Retinal pigment epithelial cell (primary cell): Measurements from ENCODE around the gene SLC24A4.

Experiments used
- DNase-seq: peaks from one replicate; pipeline ENCODE4 v3.0.0-alpha.2; 2010; ENCODE audit warnings: low read depth
- H3K4me3 ChIP-seq: 2 replicates; pipeline ENCODE4 v1.5.1; 2011; ENCODE audit warnings: mild to moderate bottlenecking, low read length, control low read depth, moderate library complexity
- TF ChIP-seq, protein P1 (sequence below): conservative IDR thresholded peaks from 2 replicates; pipeline ENCODE4 v1.5.1; 2011; ENCODE audit warnings: low read depth, low read length, control low read depth, inconsistent platforms

The SLC24A4 gene

GRCh38 chr14:92439537-92440344 lies 116.8 kb downstream of the SLC24A4 start:
- no peak for DNase-seq
- H3K4me3 ChIP-seq, result no peak overlapping the region
- TF ChIP-seq, protein P1, sequence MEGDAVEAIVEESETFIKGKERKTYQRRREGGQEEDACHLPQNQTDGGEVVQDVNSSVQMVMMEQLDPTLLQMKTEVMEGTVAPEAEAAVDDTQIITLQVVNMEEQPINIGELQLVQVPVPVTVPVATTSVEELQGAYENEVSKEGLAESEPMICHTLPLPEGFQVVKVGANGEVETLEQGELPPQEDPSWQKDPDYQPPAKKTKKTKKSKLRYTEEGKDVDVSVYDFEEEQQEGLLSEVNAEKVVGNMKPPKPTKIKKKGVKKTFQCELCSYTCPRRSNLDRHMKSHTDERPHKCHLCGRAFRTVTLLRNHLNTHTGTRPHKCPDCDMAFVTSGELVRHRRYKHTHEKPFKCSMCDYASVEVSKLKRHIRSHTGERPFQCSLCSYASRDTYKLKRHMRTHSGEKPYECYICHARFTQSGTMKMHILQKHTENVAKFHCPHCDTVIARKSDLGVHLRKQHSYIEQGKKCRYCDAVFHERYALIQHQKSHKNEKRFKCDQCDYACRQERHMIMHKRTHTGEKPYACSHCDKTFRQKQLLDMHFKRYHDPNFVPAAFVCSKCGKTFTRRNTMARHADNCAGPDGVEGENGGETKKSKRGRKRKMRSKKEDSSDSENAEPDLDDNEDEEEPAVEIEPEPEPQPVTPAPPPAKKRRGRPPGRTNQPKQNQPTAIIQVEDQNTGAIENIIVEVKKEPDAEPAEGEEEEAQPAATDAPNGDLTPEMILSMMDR, result no peak

GRCh38 chr14:92440345-92441003 lies 117.5 kb downstream of the SLC24A4 start:
- TF ChIP-seq, protein P1, result no peak
- H3K4me3 ChIP-seq, result no peak overlapping the region
- DNase-seq, result no peak

DNA sequence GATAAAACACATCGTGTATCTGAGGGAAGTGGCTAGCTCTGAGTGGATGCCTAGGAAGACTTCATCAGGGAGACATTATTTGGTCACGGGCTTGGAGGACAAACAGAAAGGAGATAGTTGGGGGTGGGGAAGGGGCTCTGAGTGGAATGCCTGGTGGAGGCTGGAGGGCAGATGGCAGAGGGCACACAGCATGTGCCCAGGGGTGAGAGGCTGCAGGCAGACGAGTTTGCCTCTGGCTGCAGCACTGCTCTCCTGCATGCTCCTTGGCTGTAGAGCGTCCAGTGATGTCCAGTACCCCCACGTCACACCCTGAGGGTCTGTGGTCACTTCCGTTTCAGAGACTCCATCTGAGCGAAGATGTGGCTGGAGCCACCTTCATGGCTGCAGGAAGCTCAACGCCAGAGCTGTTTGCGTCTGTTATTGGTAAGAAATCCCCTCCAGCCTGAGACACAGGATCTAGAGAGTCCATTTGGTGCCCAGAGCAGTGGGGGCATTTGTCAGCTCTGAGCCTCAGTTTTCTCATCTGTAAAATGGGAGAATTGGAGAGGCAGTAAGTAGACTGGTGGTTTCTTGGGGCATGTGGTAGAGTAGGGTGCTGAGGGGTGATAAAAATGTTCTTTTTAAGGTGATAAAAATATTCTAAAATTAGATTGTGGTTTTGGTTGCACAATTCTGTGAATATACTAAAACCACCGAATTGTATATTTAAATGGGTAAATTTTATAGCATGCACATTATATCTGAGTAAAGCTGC lies 119.0 kb downstream of the SLC24A4 start:
- TF ChIP-seq, protein P1, result no peak
- no peak overlapping the region for H3K4me3 ChIP-seq
- no peak for DNase-seq

- H3K4me3 ChIP-seq, result no peak overlapping the region
- TF ChIP-seq, protein P1, result no peak
- no peak for DNase-seq
Observed at GRCh38 chr14:92443167-92443566, 120.2 kb downstream of the SLC24A4 start.

DNA sequence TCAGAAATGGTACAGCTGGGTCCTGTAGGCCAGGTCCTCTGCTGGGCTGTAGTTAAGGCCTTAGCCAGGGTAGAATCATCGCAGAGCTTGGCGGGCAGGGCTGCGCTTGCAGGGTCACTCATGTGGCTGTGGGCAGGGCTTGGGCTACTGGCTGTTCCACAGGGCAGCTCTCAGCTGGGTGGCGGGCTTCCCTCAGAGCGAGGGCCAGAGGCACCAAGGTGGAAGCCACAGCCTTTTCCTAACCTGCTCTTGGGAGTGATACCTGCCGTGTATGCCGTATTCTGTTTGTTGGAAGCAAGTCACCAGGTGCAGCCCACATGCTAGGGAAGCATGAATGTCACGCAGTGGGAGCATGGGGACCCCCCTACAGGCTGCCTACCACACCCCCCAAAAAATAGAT lies 120.8 kb downstream of the SLC24A4 start:
- DNase-seq, result no peak
- TF ChIP-seq, protein P1, result no peak

DNA sequence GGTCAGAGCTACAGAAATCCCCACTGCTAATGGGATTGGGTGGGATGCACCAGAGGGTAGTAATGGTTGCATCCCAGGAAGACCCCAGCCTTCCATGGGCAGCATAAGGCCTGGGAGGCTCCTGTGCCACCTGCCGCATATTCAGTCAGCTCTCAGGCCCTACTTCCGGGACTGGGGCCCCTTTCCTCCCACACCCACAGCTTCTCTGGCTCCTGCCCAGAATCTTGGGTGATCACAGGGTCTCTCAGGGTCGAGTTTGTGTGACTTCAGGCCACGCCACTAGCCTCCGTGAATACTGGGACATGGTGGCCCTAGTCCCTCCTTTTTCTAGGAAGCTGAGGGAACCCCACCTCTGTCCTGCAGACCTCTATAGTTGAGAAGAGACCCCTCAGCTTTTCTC lies 123.8 kb downstream of the SLC24A4 start:
- TF ChIP-seq, protein P1, result no peak
- no peak overlapping the region for H3K4me3 ChIP-seq
- DNase-seq, result no peak

More for the DNA sequence above, 120.8 kb downstream of the SLC24A4 start:
- no peak overlapping the region for H3K4me3 ChIP-seq
